ENCODE measurements around the gene SRGAP1.

The SRGAP1 gene

DNA sequence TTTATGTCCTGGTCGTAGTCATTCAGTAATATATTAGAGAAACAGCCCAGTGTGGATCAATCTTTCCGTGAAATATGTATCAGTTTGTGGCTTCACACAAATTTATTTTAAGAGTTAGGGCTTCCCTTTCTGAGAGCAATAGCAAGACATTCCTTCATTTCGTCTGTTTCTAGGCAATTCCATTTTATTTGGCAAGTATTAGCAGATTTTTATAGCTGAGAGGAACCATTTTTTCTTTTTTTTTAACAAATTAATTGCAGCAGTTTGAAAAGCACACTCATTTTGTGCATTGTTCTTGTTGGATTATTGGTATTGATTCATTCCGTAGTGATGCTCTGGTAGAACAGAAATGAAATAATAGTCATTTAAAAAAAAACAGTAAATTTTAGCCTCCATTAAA lies 132.9 kb downstream of the SRGAP1 start:
- no peaks in the 10 kb centered on the region for H3K9me3 ChIP-seq (ENCODE audit: insufficient read depth, low read depth, low read length)
- H4K12ac ChIP-seq (ENCODE audit: low read depth, low read length), result no peak overlapping the region
- no peak overlapping the region for H3K14ac ChIP-seq (ENCODE audit: low read length)
- DNase-seq, result no peak
- H3K79me2 ChIP-seq (ENCODE audit: control insufficient read depth, insufficient read depth, low read length, poor library complexity), result no peaks in the 10 kb centered on the region
- no peak overlapping the region for H3K18ac ChIP-seq (ENCODE audit: low read length)
- no peak overlapping the region for H2BK5ac ChIP-seq (ENCODE audit: low read depth, low read length, poor library complexity)
- H3K4me1 ChIP-seq (ENCODE audit: control insufficient read depth in 1 of 2, insufficient read depth in 2 of 2, low read length in 2 of 2), result peaks cover 0 to 3% of the 10 kb centered on the region in 2 experiments
- H3K36me3 ChIP-seq (ENCODE audit: control insufficient read depth in 1 of 2, insufficient read depth in 2 of 2, low read length in 2 of 2), result no peaks in the 10 kb centered on the region
- no peak overlapping the region for H2AK5ac ChIP-seq (ENCODE audit: low read length)
- H3K79me1 ChIP-seq (ENCODE audit: low read length), result no peaks in the 10 kb centered on the region
- no peak overlapping the region for H3K4me3 ChIP-seq (ENCODE audit: low read depth, low read length)
- WGBS (ENCODE audit: extremely low coverage, insufficient coverage, insufficient read length), result no CpG with 5 or more reads among the region's 4 CpGs
- H2AFZ ChIP-seq (ENCODE audit: insufficient read depth, low read length, poor library complexity), result no peak overlapping the region
- H3K4me2 ChIP-seq (ENCODE audit: low read length), result no peak overlapping the region
- H3K23ac ChIP-seq (ENCODE audit: low read length), result no peak overlapping the region
- H4K91ac ChIP-seq (ENCODE audit: low read depth, low read length), result no peak overlapping the region
- H2BK120ac ChIP-seq (ENCODE audit: insufficient read depth, low read length, poor library complexity), result no peak overlapping the region
- H3K27ac ChIP-seq (ENCODE audit: low read depth, low read length), result no peak overlapping the region
- no peak overlapping the region for H3K4ac ChIP-seq (ENCODE audit: low read depth, low read length)
- no peaks in the 10 kb centered on the region for H3K27me3 ChIP-seq (ENCODE audit: insufficient read depth, low read length)
- no peak overlapping the region for H2BK12ac ChIP-seq (ENCODE audit: low read length)
- H3K9ac ChIP-seq (ENCODE audit: low read length), result no peak overlapping the region
- no peak overlapping the region for H4K8ac ChIP-seq (ENCODE audit: low read depth, low read length)

DNA sequence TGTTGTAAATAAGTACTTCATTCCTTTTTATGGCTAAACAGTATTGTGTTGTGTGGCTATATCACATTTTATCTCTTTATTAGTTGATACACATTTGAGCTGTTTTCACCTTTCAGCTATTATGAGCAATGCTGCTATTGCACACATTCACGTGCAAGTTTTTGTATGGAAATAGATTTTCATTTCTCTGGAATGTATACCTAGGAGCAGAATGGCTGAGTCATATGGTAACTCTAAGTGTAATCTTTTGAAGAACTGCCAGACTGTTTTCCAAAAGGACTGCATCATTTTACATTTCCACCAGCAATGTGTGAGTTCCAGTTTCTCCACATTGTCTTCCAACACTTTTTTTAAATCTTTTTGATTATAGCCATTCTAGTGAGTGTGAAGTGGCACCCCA lies 134.0 kb downstream of the SRGAP1 start:
- H2BK12ac ChIP-seq (ENCODE audit: low read length), result no peak overlapping the region
- H2AFZ ChIP-seq (ENCODE audit: insufficient read depth, low read length, poor library complexity), result no peak overlapping the region
- no peak overlapping the region for H2AK5ac ChIP-seq (ENCODE audit: low read length)
- no peaks in the 10 kb centered on the region for H3K9me3 ChIP-seq (ENCODE audit: insufficient read depth, low read depth, low read length)
- no peaks in the 10 kb centered on the region for H3K79me2 ChIP-seq (ENCODE audit: control insufficient read depth, insufficient read depth, low read length, poor library complexity)
- no CpG with 5 or more reads among the region's 1 CpG for WGBS (ENCODE audit: extremely low coverage, insufficient coverage, insufficient read length)
- no peaks in the 10 kb centered on the region for H3K27me3 ChIP-seq (ENCODE audit: insufficient read depth, low read length)
- no peak overlapping the region for H4K12ac ChIP-seq (ENCODE audit: low read depth, low read length)
- H4K91ac ChIP-seq (ENCODE audit: low read depth, low read length), result no peak overlapping the region
- H3K9ac ChIP-seq (ENCODE audit: low read length), result no peak overlapping the region
- H3K14ac ChIP-seq (ENCODE audit: low read length), result no peak overlapping the region
- no peak overlapping the region for H2BK120ac ChIP-seq (ENCODE audit: insufficient read depth, low read length, poor library complexity)
- H3K27ac ChIP-seq (ENCODE audit: low read depth, low read length), result no peak overlapping the region
- no peak overlapping the region for H3K4ac ChIP-seq (ENCODE audit: low read depth, low read length)
- no peak overlapping the region for H4K8ac ChIP-seq (ENCODE audit: low read depth, low read length)
- no peak overlapping the region for H3K23ac ChIP-seq (ENCODE audit: low read length)
- H3K4me2 ChIP-seq (ENCODE audit: low read length), result no peak overlapping the region
- no peak overlapping the region for H3K4me3 ChIP-seq (ENCODE audit: low read depth, low read length)
- peak; percentile 27 to 78 for DNase-seq
- H3K4me1 ChIP-seq (ENCODE audit: control insufficient read depth in 1 of 2, insufficient read depth in 2 of 2, low read length in 2 of 2), result peaks cover 0 to 3% of the 10 kb centered on the region in 2 experiments
- no peak overlapping the region for H2BK5ac ChIP-seq (ENCODE audit: low read depth, low read length, poor library complexity)
- H3K18ac ChIP-seq (ENCODE audit: low read length), result no peak overlapping the region
- no peaks in the 10 kb centered on the region for H3K36me3 ChIP-seq (ENCODE audit: control insufficient read depth in 1 of 2, insufficient read depth in 2 of 2, low read length in 2 of 2)
- no peaks in the 10 kb centered on the region for H3K79me1 ChIP-seq (ENCODE audit: low read length)

DNA sequence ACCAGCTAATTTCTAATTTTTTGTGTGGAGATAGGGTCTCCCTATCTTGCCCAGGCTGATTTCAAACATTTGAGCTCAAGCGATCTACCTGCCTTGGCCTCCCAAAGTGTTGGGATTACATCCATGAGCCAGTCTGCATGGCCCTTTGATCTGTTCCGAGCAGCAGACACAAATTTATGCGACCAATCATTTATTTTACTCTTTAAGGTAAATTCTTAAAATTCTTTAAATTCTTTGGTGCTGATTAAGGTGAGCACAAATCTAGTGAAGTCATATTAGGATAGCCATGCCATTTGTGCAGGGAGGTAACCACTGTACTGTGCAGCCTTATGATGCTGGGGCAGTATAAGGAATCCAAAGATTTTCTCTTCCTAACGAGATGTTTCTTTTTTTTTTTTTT lies 135.7 kb downstream of the SRGAP1 start:
- no peak overlapping the region for H2AK5ac ChIP-seq (ENCODE audit: low read length)
- no peak overlapping the region for H3K9ac ChIP-seq (ENCODE audit: low read length)
- no peak overlapping the region for H3K4me3 ChIP-seq (ENCODE audit: low read depth, low read length)
- H2BK5ac ChIP-seq (ENCODE audit: low read depth, low read length, poor library complexity), result no peak overlapping the region
- no peak overlapping the region for H3K4ac ChIP-seq (ENCODE audit: low read depth, low read length)
- H4K8ac ChIP-seq (ENCODE audit: low read depth, low read length), result no peak overlapping the region
- DNase-seq, result peak in 1 of 2 donors; percentile 27
- H2BK120ac ChIP-seq (ENCODE audit: insufficient read depth, low read length, poor library complexity), result no peak overlapping the region
- H3K4me1 ChIP-seq (ENCODE audit: control insufficient read depth in 1 of 2, insufficient read depth in 2 of 2, low read length in 2 of 2), result peaks cover 0 to 3% of the 10 kb centered on the region in 2 experiments
- no peaks in the 10 kb centered on the region for H3K9me3 ChIP-seq (ENCODE audit: insufficient read depth, low read depth, low read length)
- H3K79me1 ChIP-seq (ENCODE audit: low read length), result no peaks in the 10 kb centered on the region
- H3K36me3 ChIP-seq (ENCODE audit: control insufficient read depth in 1 of 2, insufficient read depth in 2 of 2, low read length in 2 of 2), result no peaks in the 10 kb centered on the region
- no peak overlapping the region for H3K4me2 ChIP-seq (ENCODE audit: low read length)
- no peak overlapping the region for H4K91ac ChIP-seq (ENCODE audit: low read depth, low read length)
- no peak overlapping the region for H4K12ac ChIP-seq (ENCODE audit: low read depth, low read length)
- H3K27me3 ChIP-seq (ENCODE audit: insufficient read depth, low read length), result no peaks in the 10 kb centered on the region
- no peak overlapping the region for H2BK12ac ChIP-seq (ENCODE audit: low read length)
- no peak overlapping the region for H3K27ac ChIP-seq (ENCODE audit: low read depth, low read length)
- WGBS (ENCODE audit: extremely low coverage, insufficient coverage, insufficient read length), result no CpG with 5 or more reads among the region's 4 CpGs
- H2AFZ ChIP-seq (ENCODE audit: insufficient read depth, low read length, poor library complexity), result no peak overlapping the region
- no peaks in the 10 kb centered on the region for H3K79me2 ChIP-seq (ENCODE audit: control insufficient read depth, insufficient read depth, low read length, poor library complexity)
- no peak overlapping the region for H3K23ac ChIP-seq (ENCODE audit: low read length)
- H3K14ac ChIP-seq (ENCODE audit: low read length), result no peak overlapping the region
- H3K18ac ChIP-seq (ENCODE audit: low read length), result no peak overlapping the region

DNA sequence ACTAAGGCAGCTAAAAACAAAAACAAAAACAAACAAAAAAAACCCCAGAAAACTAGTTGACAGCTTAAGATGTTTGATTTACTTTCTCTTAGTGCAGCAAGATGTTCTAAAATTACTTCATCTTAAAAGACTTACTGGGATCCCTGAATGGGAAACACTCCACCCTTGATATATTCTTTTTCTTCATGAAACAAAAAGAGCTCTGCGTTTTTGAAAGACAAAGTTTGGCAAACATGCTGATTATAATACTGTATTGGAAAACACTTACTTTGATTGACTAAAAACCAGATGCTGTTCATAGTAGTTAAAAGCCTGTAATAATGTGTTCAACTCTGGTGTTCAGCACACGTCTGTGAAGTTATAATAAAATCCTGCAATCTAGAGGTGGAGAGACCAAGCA lies 136.8 kb downstream of the SRGAP1 start:
- WGBS (ENCODE audit: extremely low coverage, insufficient coverage, insufficient read length), result no CpG with 5 or more reads among the region's 2 CpGs
- H3K14ac ChIP-seq (ENCODE audit: low read length), result no peak overlapping the region

More for the DNA sequence above, 136.8 kb downstream of the SRGAP1 start:
- Histone ChIP-seq H3K79me2 (ENCODE audit: control insufficient read depth, insufficient read depth, low read length, poor library complexity) (no peaks in the 10 kb centered on the region), H3K18ac (ENCODE audit: low read length) (no peak overlapping the region), H2AK5ac (ENCODE audit: low read length) (no peak overlapping the region), H3K9ac (ENCODE audit: low read length) (no peak overlapping the region), H3K4me2 (ENCODE audit: low read length) (no peak overlapping the region), H4K8ac (ENCODE audit: low read depth, low read length) (no peak overlapping the region), H3K79me1 (ENCODE audit: low read length) (no peaks in the 10 kb centered on the region), H3K36me3 (ENCODE audit: control insufficient read depth in 1 of 2, insufficient read depth in 2 of 2, low read length in 2 of 2) (no peaks in the 10 kb centered on the region), H3K27me3 (ENCODE audit: insufficient read depth, low read length) (no peaks in the 10 kb centered on the region), H2AFZ (ENCODE audit: insufficient read depth, low read length, poor library complexity) (no peak overlapping the region), H2BK12ac (ENCODE audit: low read length) (no peak overlapping the region), H4K91ac (ENCODE audit: low read depth, low read length) (no peak overlapping the region), H3K9me3 (ENCODE audit: insufficient read depth, low read depth, low read length) (no peaks in the 10 kb centered on the region), H3K23ac (ENCODE audit: low read length) (no peak overlapping the region), H2BK5ac (ENCODE audit: low read depth, low read length, poor library complexity) (no peak overlapping the region), H3K4me3 (ENCODE audit: low read depth, low read length) (no peak overlapping the region), H3K4me1 (ENCODE audit: control insufficient read depth in 1 of 2, insufficient read depth in 2 of 2, low read length in 2 of 2) (peaks cover 0 to 3% of the 10 kb centered on the region in 2 experiments), H3K27ac (ENCODE audit: low read depth, low read length) (no peak overlapping the region), H4K12ac (ENCODE audit: low read depth, low read length) (no peak overlapping the region), H3K4ac (ENCODE audit: low read depth, low read length) (no peak overlapping the region), H2BK120ac (ENCODE audit: insufficient read depth, low read length, poor library complexity) (no peak overlapping the region)
- no peak for DNase-seq
